Endothelial cell of umbilical vein (primary cell): ENCODE measurements around the gene IQSEC3.

Experiments used
- POLR2A ChIP-seq: IDR thresholded peaks from 2 replicates; pipeline ENCODE4 v1.6.1; 2012; ENCODE audit warnings: low read depth, mild to moderate bottlenecking, control low read depth, low read length
- POLR2AphosphoS5 ChIP-seq: IDR thresholded peaks from 2 replicates; pipeline ENCODE4 v1.6.1; 2012; ENCODE audit warnings: low read depth, mild to moderate bottlenecking, control low read depth, low read length, moderate library complexity; ENCODE audit not compliant: insufficient read depth
- TF ChIP-seq, protein P1 (sequence below), 2 donors: IDR thresholded peaks; 1 replicate in 1 of 2; 2 replicates in 1 of 2; pipeline ENCODE4 v1.5.1; 2011; ENCODE audit warnings: low read length in 2 of 2, mild to moderate bottlenecking in 2 of 2, moderate library complexity in 2 of 2, control low read depth in 1 of 2, inconsistent platforms in 1 of 2, low read depth in 1 of 2; ENCODE audit not compliant: insufficient read depth in 1 of 2; ENCODE audit errors: extremely low read depth in 1 of 2

DNA sequence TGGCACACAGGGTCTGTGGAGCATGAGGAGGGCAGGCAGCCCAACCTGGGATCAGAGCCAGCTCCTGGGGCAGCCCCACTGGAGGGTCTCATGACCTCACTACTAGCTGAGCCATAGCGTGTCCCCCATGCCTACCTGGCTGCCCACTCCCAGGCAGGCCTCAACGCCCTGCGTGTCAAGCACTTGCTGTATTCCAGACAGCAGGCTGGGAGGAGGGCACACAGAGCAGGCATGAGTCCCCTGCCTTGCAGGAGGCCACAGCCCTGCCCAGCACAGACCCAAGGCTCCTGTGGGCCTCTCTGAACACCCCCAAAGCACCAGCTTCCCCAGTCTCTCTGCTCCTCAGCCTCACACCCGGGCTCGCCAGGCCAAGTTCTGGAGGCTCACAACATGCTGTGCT is 64.0 kb downstream of the IQSEC3 start:
- TF ChIP-seq POLR2AphosphoS5: no peak
- TF ChIP-seq POLR2A: no peak
- TF ChIP-seq, protein P1, sequence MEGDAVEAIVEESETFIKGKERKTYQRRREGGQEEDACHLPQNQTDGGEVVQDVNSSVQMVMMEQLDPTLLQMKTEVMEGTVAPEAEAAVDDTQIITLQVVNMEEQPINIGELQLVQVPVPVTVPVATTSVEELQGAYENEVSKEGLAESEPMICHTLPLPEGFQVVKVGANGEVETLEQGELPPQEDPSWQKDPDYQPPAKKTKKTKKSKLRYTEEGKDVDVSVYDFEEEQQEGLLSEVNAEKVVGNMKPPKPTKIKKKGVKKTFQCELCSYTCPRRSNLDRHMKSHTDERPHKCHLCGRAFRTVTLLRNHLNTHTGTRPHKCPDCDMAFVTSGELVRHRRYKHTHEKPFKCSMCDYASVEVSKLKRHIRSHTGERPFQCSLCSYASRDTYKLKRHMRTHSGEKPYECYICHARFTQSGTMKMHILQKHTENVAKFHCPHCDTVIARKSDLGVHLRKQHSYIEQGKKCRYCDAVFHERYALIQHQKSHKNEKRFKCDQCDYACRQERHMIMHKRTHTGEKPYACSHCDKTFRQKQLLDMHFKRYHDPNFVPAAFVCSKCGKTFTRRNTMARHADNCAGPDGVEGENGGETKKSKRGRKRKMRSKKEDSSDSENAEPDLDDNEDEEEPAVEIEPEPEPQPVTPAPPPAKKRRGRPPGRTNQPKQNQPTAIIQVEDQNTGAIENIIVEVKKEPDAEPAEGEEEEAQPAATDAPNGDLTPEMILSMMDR (IDR thresholded peaks at IDR 0.05; ENCODE audit: extremely low read depth in 1 of 2, insufficient read depth in 1 of 2, low read depth in 1 of 2, low read length in 2 of 2): no peak
